Astrocyte (in vitro differentiated cells and primary cell): ENCODE data around the gene ZNF124.
"Not testable (repeated sequence)": the region's sequence is repeated elsewhere in the genome, so short reads cannot be mapped to it uniquely, and the experiment has no call there.

ENCODE experiments used
- CTCF ChIP-seq: IDR thresholded peaks from 2 replicates; pipeline ENCODE4 v1.5.1; 2011; ENCODE audit warnings: low read depth, mild to moderate bottlenecking, inconsistent platforms, low read length, moderate library complexity; ENCODE audit not compliant: insufficient read depth
- EZH2 ChIP-seq: IDR thresholded peaks from 2 replicates; pipeline ENCODE4 v1.6.1; 2012; ENCODE audit warnings: mild to moderate bottlenecking, low read length, inconsistent platforms; ENCODE audit not compliant: insufficient read depth

DNA sequence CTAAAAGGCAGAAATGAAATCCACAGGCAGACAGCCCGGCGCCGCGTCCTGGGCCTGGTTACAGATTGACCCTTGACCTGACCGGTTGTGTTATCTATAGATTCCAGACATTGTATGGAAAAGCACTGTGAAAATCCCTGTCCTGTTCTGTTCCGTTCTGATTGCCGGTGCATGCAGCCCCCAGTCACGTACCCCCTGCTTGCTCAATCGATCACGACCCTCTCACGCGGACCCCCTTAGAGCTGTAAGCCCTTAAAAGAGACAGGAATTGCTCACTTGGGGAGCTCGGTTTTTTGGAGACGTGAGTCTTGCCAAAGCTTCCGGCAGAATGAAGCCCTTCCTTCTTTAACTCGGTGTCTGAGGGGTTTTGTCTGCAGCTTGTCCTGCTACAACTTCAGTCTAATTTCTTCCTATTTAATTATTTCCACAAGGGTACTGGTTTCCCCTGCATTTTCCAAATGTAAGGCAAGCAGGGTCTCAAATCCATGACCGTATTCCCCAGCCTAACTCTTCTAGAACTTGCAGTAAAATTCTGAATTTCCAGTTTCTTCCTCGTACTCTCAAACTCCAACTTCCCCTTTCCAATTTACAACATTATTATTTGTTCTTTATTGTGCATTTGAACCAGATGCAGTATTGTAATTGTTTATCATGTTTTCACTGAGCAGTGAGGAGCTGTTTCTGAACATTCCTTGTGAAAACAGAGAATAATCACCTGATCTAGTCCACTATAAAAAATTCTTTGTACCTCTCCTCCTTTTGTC is 44.1 kb downstream of the ZNF124 start:
- not testable (repeated sequence) for TF ChIP-seq CTCF, EZH2
